PC-9 (cell line): ENCODE measurements around the gene NDUFS8.

Experiments
- EZH2 ChIP-seq: fragments of 200-600 bp; sonication (generic); IDR thresholded peaks from 2 replicates; pipeline ENCODE4 v1.8.0; 2017; ENCODE audit warnings: antibody characterized with exemption, low read depth
- TF ChIP-seq, protein P1 (sequence below): fragments of 200-600 bp; sonication (generic); conservative IDR thresholded peaks from 2 replicates; pipeline ENCODE4 v1.6.1; 2017; ENCODE audit warnings: mixed run types, antibody characterized with exemption, mild to moderate bottlenecking, moderate library complexity

DNA sequence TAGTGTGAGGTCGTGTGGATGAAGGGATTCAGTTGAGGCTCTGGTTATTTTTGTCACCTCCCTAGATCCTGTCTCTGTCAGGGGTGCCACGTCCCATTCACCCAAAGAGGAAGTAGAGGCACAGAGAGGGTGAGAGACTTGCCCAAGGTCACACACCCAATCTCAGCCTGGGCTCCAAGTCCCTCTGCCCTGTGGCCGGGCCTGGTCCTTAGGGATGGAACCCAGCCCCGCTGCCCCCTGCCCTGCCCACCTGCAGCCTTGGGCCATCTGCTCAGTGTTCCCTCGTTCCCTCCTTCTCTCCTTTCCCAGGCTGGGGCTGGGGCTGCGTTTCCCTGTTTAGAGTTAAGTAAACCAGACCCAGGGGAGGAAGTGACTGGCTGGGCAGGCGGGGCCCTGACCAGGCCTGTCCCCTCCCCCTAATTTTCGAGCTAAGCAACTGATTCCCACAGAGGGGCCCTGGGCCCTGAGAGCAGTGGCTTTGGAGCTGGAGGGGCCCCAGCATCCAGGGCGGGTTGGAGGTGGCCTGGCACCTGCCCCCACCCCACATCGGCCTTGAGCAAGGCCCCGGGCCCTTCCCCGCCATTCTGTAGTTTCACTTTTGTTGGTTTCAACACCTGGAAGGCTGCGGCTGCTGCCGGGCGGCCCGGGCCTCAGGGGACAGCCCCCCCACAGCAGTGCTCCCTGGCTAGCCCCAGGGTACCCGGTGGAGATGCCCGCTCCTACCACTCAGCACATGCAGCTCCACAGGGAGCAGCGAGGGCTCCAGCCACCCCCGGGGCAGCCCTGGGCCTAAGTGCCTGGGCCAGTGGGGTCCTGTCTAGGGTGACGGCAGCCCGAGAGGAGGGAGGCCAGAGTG is 9.8 kb downstream of the NDUFS8 start:
- TF ChIP-seq, protein P1, sequence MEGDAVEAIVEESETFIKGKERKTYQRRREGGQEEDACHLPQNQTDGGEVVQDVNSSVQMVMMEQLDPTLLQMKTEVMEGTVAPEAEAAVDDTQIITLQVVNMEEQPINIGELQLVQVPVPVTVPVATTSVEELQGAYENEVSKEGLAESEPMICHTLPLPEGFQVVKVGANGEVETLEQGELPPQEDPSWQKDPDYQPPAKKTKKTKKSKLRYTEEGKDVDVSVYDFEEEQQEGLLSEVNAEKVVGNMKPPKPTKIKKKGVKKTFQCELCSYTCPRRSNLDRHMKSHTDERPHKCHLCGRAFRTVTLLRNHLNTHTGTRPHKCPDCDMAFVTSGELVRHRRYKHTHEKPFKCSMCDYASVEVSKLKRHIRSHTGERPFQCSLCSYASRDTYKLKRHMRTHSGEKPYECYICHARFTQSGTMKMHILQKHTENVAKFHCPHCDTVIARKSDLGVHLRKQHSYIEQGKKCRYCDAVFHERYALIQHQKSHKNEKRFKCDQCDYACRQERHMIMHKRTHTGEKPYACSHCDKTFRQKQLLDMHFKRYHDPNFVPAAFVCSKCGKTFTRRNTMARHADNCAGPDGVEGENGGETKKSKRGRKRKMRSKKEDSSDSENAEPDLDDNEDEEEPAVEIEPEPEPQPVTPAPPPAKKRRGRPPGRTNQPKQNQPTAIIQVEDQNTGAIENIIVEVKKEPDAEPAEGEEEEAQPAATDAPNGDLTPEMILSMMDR: no peak
- TF ChIP-seq EZH2: no peak
